ENCODE data around the gene TUBB6.

Gene TUBB6
- 0.12 to 2.9 (median 0.47) reads per million in 4 experiments for total RNA-seq

- no peak for DNase-seq
These were observed at the start of gene TUBB6 for GRCh38 chr18:12307701-12308385. Gene TUBB6 (plus strand): TSS chr18:12308241. CDS start chr18:12308293, 52 bp downstream.

GRCh38 chr18:12258719-12259705 lies 49.0 kb upstream of the TUBB6 start:
- no peak for DNase-seq

- no peak for DNase-seq
These were observed 45.3 kb upstream of the TUBB6 start for GRCh38 chr18:12262748-12263147.

GRCh38 chr18:12264864-12265263 lies 43.2 kb upstream of the TUBB6 start:
- DNase-seq = no peak

- no peak for DNase-seq
These were observed 36.4 kb upstream of the TUBB6 start for GRCh38 chr18:12271376-12272235.

GRCh38 chr18:12274793-12275192 lies 33.2 kb upstream of the TUBB6 start:
- no peak for DNase-seq

- no peak for DNase-seq
These were observed 31.1 kb upstream of the TUBB6 start for GRCh38 chr18:12276736-12277554.

GRCh38 chr18:12278215-12278671 lies 29.8 kb upstream of the TUBB6 start:
- no peak for DNase-seq

- no peak for DNase-seq
These were observed 29.0 kb upstream of the TUBB6 start for GRCh38 chr18:12278741-12279682.

GRCh38 chr18:12279781-12280531 lies 28.1 kb upstream of the TUBB6 start:
- no peak for DNase-seq

GRCh38 chr18:12281861-12282260 lies 26.2 kb upstream of the TUBB6 start:
- no peak for DNase-seq

- no peak for DNase-seq
These were observed 25.5 kb upstream of the TUBB6 start for GRCh38 chr18:12282442-12283039.

GRCh38 chr18:12283256-12283655 lies 24.8 kb upstream of the TUBB6 start:
- DNase-seq = no peak

- no peak for DNase-seq
These were observed 24.4 kb upstream of the TUBB6 start for GRCh38 chr18:12283666-12284065.

GRCh38 chr18:12287131-12287681 lies 20.8 kb upstream of the TUBB6 start:
- no peak for DNase-seq

- no peak for DNase-seq
These were observed 20.2 kb upstream of the TUBB6 start for GRCh38 chr18:12287684-12288402.

GRCh38 chr18:12288403-12288755 lies 19.7 kb upstream of the TUBB6 start:
- DNase-seq = no peak

GRCh38 chr18:12290086-12290485 lies 18.0 kb upstream of the TUBB6 start:
- DNase-seq = no peak
